Esophagus squamous epithelium (tissue), 5 donors: ENCODE results near the gene MSH3. TPM values are rescaled to one million over a fixed set of nuclear protein-coding genes. Genes with fewer than 3 reads are reported as not detected.
"Not testable (repeated sequence)": the region's sequence is repeated elsewhere in the genome, so short reads cannot be mapped to it uniquely, and the experiment has no call there.

ENCODE experiments used
- DNase-seq: peaks from one replicate; lab custom pipeline; 2025; lab: John Stamatoyannopoulos, UW
- H3K27ac ChIP-seq, 4 donors: fragments of 200-600 bp; sonication (generic); one replicate each; pipeline ENCODE4 v1.5.1; 2016 to 2019; ENCODE audit warnings: mild to moderate bottlenecking in 1 of 4
- H3K27me3 ChIP-seq, 4 donors: fragments of 200-600 bp; sonication (generic); 1 replicate in 3 of 4; 2 replicates in 1 of 4; pipeline versions ENCODE4 v1.5.1 to v1.6.0; 2017 to 2021; ENCODE audit warnings: antibody characterized with exemption in 1 of 4
- H3K36me3 ChIP-seq, 3 donors: fragments of 200-600 bp; sonication (generic); one replicate each; pipeline ENCODE4 v1.5.1; 2016 to 2019
- H3K4me1 ChIP-seq, 3 donors: fragments of 200-600 bp; sonication (generic); one replicate each; pipeline ENCODE4 v1.5.1; 2017 to 2019
- H3K4me3 ChIP-seq, 4 donors: fragments of 200-600 bp; sonication (generic); 1 replicate in 3 of 4; 2 replicates in 1 of 4; pipeline ENCODE4 v1.5.1; 2016 to 2019; ENCODE audit warnings: mild to moderate bottlenecking in 2 of 4, moderate library complexity in 1 of 4
- H3K9me3 ChIP-seq, 3 donors: fragments of 200-600 bp; sonication (generic); one replicate each; pipeline ENCODE4 v1.5.1; 2016 to 2019
- POLR2A ChIP-seq, 4 donors: fragments of 450-650 bp; IDR thresholded peaks; one replicate each; pipeline ENCODE4 v1.6.1; 2017; ENCODE audit warnings: antibody characterized with exemption in 4 of 4, mild to moderate bottlenecking in 4 of 4, moderate library complexity in 3 of 4
- WGBS, 2 donors: methylation state at CpG; one replicate each; pipeline ENCODE4 v1.1.5; 2018; 5-methylcytosine and 5-hydroxymethylcytosine counted together
- intact Hi-C: fragments of 100-400 bp; cut with DNase I; formaldehyde crosslinking; loops from one replicate; pipeline ENCODE4 v1.15.0; 2022
- total RNA-seq, 4 donors: library from RNA; depleted of rRNA; stranded (reverse); fragments of >200 nt; gene quantifications; one replicate each; pipeline ENCODE4 v1.1.0, GENCODE V29; 2016
- TF ChIP-seq, protein P1 (sequence below), 6 experiments: fragments of 450-650 bp in 4 of 6; fragments of 200-600 bp in 2 of 6; sonication (generic) in 2 of 6; IDR thresholded peaks; one replicate each; pipeline ENCODE4 v1.5.1; 2016 to 2019; ENCODE audit warnings: antibody characterized with exemption in 6 of 6, mild to moderate bottlenecking in 4 of 6, moderate library complexity in 4 of 6
- donor health status: DM: yes; HTN: yes; CAD: no.

The MSH3 gene
- total RNA-seq, 4 donors from 2014 or later, result 6.6 to 12.5 (median 11.6) TPM

DNA sequence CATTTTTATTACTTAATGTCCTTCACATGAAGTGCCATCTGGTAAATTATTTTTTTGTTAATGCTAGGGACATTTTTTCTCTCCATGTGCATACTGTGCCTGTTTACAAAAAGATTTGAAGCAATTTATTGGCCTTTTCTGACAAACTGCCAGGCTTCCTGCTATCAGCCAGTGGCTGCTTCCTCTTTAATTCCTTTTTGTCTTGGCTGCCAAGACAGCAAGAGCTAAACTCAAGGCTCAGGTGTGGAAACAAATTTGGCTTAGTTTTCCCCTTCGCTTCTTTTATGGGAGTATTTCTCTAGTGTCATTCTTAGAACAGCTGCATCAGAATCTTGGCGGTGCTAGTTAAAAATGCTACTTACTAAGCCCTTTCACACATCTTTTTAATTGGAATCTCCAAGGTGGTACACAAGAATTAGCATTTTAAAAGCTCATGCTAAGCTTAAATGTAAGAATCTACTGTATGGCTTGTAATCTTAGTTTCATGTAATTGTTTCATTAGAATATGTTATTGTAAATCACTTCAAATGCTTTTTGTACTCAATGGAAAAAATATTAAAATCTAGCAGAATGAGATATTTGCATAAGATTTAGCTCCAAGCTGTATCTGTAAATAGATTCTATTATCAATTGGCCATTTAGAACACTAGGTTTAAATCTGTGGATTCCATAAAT, 171.5 kb downstream of the MSH3 start:
- TF ChIP-seq, protein P1, sequence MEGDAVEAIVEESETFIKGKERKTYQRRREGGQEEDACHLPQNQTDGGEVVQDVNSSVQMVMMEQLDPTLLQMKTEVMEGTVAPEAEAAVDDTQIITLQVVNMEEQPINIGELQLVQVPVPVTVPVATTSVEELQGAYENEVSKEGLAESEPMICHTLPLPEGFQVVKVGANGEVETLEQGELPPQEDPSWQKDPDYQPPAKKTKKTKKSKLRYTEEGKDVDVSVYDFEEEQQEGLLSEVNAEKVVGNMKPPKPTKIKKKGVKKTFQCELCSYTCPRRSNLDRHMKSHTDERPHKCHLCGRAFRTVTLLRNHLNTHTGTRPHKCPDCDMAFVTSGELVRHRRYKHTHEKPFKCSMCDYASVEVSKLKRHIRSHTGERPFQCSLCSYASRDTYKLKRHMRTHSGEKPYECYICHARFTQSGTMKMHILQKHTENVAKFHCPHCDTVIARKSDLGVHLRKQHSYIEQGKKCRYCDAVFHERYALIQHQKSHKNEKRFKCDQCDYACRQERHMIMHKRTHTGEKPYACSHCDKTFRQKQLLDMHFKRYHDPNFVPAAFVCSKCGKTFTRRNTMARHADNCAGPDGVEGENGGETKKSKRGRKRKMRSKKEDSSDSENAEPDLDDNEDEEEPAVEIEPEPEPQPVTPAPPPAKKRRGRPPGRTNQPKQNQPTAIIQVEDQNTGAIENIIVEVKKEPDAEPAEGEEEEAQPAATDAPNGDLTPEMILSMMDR (IDR thresholded peaks at IDR 0.05), result no peak
- peaks cover 0 to 17% (median 8%) of the 10 kb centered on the region in 3 donors for H3K9me3 ChIP-seq
- H3K4me3 ChIP-seq, result no peak overlapping the region
- DNase-seq, result no peak
- no peaks in the 10 kb centered on the region for H3K27me3 ChIP-seq
- WGBS, 2 donors, result 43 to 49% methylated on average over 2 of the region's 2 CpGs
- intact Hi-C loops, result no loop called here
- no peak overlapping the region for H3K27ac ChIP-seq
- H3K4me1 ChIP-seq, result peaks cover 0 to 7% (median 0%) of the 10 kb centered on the region in 3 donors
- peaks cover 0 to 25% (median 0%) of the 10 kb centered on the region in 3 donors for H3K36me3 ChIP-seq

- H3K4me1 ChIP-seq, result no peaks in the 10 kb centered on the region
- H3K27me3 ChIP-seq, result no peaks in the 10 kb centered on the region
- TF ChIP-seq, protein P1 (IDR thresholded peaks at IDR 0.05), result no peak
- no peak for TF ChIP-seq POLR2A (IDR thresholded peaks at IDR 0.05)
- no peak for DNase-seq
- intact Hi-C loops, result no loop called here
- no peaks in the 10 kb centered on the region for H3K36me3 ChIP-seq
- H3K4me3 ChIP-seq, result no peak overlapping the region
- no peak overlapping the region for H3K27ac ChIP-seq
- peaks cover 0 to under 1% (median 0%) of the 10 kb centered on the region in 3 donors for H3K9me3 ChIP-seq
These were observed 180.3 kb downstream of the MSH3 start for GRCh38 chr5:80834710-80835109.

DNA sequence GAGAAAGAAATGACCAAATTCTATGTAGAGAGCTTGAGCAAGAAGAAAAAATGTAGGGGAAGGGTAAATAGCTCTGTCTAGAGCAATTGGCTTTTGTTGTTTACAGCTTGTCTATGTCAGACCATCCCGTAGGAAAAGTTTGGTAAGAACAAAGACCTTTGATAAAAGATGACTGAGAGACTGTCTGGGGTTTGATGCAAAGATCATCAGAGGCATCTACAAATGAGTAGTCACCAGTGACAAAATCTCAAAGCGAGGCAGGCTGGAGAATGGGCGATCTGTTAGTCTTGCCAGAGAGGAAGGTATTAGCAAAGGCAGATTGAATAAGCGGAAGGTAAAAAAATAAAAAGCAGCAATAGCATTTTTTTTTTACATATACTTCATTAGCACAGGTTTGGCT, 180.7 kb downstream of the MSH3 start:
- Histone ChIP-seq H3K4me1 (no peaks in the 10 kb centered on the region), H3K9me3 (no peaks in the 10 kb centered on the region), H3K27ac (no peak overlapping the region), H3K27me3 (no peaks in the 10 kb centered on the region), H3K4me3 (no peak overlapping the region), H3K36me3 (no peaks in the 10 kb centered on the region)
- no peak for DNase-seq
- intact Hi-C loops, result no loop called here
- TF ChIP-seq, protein P1 (IDR thresholded peaks at IDR 0.05), result no peak
- 94% methylated on average over 4 of the region's 4 CpGs for WGBS, 2 donors

DNA sequence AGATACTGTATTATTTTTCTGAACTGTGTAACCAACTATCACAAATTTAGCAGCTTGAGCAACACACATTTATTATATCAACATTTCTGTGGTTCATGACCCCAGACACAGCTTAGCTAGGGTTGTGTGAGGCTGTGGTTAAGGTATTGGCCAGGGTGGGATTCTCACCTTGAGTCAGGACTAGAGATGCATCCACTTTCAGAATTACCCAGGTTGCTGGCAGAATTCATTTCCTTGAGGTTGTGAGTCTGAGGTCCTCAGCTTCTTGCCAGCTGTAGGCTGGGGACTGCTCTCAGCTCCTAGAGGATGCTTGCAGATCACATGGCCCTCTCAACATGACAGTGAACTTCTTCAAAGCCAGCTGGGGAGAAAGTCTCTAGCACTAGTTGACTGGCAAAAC, 183.2 kb downstream of the MSH3 start:
- Histone ChIP-seq H3K36me3 (no peaks in the 10 kb centered on the region), H3K4me1 (no peaks in the 10 kb centered on the region), H3K4me3 (no peak overlapping the region), H3K9me3 (no peaks in the 10 kb centered on the region), H3K27ac (no peak overlapping the region), H3K27me3 (no peaks in the 10 kb centered on the region)
- intact Hi-C loops, result no loop called here
- TF ChIP-seq POLR2A (IDR thresholded peaks at IDR 0.05), result no peak
- TF ChIP-seq, protein P1 (IDR thresholded peaks at IDR 0.05), result no peak
- DNase-seq, result no peak

- 83 to 85% methylated on average over 5 to 6 of the region's 6 CpGs for WGBS, 2 donors
These were observed 186.8 kb downstream of the MSH3 start for GRCh38 chr5:80841026-80841797.

GRCh38 chr5:80846422-80846821, 192.0 kb downstream of the MSH3 start:
- H3K27me3 ChIP-seq, H3K4me3 ChIP-seq, DNase-seq, H3K4me1 ChIP-seq, H3K27ac ChIP-seq, intact Hi-C loops: not testable (repeated sequence)
- 92 to 100% methylated on average over 1 to 3 of the region's 8 CpGs for WGBS, 2 donors
- peaks cover 0 to 22% (median 10%) of the 10 kb centered on the region in 3 donors for H3K9me3 ChIP-seq
- H3K36me3 ChIP-seq, result peaks cover 0 to 40% (median 5%) of the 10 kb centered on the region in 3 donors

More at GRCh38 chr5:80841026-80841797, 186.8 kb downstream of the MSH3 start:
- H3K4me1 ChIP-seq, H3K9me3 ChIP-seq, H3K27ac ChIP-seq, intact Hi-C loops, H3K4me3 ChIP-seq, DNase-seq, H3K27me3 ChIP-seq, H3K36me3 ChIP-seq: not testable (repeated sequence)

DNA sequence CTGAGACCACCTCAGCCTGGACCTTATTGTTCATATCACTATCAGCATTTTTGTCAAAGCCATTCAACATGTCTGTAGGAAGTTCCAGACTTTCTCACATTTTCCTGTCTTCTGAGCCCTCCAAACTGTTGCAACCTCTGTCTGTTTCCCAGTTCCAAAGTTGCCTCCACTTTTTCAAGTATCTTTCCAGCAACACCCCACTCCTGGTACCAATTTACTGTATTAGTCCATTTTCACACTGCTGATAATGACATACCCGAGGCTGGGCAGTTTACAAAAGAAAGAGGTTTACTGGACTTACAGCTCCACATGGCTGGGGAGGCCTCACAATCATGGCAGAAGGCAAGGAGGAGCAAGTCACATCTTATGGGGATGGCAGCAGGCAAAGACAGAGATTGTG, 195.7 kb downstream of the MSH3 start:
- H3K27me3 ChIP-seq, DNase-seq, H3K4me1 ChIP-seq, H3K4me3 ChIP-seq, intact Hi-C loops, H3K27ac ChIP-seq: not testable (repeated sequence)
- Histone ChIP-seq H3K9me3 (peaks cover 0 to 22% (median 10%) of the 10 kb centered on the region in 3 donors), H3K36me3 (peaks cover 0 to 50% (median 5%) of the 10 kb centered on the region in 3 donors)
- WGBS, 2 donors, result 86% methylated on average over 1 of the region's 1 CpG; no CpG with 5 or more reads in 1 of the 2 donors
